Measurements from ENCODE around the gene MSMB.
A peak's percentile ranks its signal among the peaks of the same experiment; 100 is the strongest.
"Not testable (repeated sequence)": the region's sequence is repeated elsewhere in the genome, so short reads cannot be mapped to it uniquely, and the experiment has no call there.

The MSMB gene

DNA sequence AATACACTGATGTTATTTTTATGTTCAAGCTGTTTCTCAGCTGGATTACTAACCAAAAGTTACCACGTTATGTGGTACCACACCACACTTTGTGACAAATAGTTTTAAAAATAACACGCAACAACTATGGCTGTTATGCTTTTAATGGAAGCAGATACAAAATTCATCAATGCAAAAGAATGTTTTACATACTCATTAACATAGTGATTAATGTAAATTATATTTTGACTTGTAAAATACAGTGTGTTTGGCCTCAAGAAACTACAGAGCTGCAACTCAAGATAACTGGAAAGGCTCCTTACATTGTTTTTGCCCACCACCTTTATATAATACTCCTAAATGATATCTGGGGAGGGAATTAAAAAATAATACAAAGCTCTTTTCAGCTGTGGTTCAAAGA lies 41.1 kb downstream of the MSMB start:
- DNase-seq: no peak

DNA sequence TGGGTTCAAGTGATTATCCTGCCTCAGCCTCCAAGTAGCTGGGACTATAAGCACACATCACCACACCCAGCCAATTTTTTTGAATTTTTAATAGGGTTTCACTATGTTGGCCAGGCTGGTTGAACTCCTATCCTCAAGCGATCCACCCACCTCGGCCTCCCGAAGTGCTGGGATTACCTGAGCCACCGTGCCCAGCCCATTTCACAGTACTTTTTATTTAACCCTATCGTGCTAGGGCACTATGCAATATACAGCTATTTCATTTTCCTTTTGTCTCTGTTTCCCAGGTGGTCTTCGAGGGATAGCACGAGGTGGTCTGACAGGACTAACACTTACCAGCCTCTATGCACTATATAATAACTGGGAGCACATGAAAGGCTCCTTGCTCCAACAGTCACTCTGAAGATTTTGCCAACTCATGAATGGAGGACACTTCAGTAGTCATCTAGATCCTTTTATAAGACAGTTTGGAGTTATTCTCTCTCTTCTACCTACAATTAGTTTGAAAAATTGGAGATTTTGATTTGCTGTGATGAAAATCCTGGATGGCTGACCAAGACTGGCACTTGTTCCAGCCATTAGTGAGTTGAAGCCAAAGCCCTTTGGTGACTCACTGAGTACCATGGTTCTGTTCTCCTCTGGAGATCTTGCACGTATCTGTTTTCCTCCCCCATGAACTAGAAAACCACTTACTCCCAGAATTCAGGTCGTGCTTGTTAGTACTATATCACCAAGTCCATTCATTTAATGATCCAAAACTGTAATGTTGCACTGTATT lies 43.0 kb downstream of the MSMB start:
- DNase-seq: no peak

DNA sequence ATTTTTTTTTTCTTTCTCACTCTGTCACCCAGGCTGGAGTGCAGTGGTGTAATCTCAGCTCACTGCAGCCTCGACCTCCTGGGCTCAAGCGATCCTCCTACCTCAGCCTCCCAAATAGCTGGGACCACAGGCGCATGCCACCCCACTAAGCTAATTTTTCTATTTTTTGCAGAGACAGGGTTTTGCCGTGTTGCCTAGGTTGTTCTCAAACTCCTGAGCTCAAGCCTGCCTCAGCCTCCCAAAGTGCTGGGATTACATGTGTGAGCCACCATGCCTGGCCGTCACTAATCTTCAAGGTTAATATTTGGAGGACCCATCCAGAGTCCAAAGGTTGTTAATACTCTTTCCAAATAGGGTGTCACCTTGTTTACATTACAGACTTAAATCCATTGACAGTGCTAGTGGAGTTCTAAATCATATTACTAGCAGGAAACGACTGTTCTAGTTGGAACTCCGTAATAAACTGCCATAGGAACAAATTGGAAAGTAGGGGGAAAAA lies 43.8 kb downstream of the MSMB start:
- not testable (repeated sequence) for DNase-seq

DNA sequence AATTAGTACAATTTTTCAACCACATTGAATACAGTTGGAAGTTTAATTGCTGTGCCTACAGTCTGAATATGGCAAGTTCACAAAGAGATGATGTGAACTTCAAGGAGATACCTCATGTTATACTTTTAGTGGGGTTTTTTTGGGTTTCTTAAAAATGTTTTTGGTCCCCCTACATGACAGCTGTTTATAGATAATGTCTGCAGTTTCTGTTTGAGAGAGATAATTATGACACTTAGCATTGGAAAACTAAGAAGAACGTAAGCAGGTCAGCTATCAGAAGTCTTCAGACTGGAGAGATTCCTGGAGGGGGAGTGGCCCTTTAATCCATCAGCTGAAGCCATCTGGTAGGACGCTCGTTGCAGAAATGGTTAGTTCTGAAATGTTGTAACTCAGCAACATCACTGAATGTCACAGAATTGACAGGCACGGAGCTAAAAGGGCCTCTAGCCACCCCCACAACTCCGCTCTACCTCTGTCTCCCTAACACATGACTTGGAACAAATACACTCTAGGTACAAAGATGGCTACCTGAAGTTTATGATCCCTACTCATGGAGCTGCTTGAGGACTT lies 44.8 kb downstream of the MSMB start:
- no peak for DNase-seq

DNA sequence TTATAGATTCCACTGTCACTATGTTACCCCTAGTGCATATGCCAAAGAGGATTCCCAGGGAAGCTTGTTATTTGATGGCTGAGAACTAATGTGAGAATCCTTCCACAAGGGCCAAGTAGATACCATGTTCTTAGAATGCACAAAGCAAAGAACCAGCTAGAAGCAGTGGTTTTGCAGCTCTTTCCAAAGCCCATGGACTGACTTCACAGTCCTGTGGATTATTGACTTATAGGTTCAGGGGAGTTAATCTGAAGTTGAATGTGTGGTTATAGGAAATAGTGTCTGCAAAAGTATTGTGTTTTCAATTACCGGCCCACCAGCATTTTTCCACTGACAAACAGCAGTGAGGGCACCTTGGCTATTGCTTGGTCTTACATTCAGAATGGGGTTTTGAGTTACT lies 45.5 kb downstream of the MSMB start:
- no peak for DNase-seq

DNA sequence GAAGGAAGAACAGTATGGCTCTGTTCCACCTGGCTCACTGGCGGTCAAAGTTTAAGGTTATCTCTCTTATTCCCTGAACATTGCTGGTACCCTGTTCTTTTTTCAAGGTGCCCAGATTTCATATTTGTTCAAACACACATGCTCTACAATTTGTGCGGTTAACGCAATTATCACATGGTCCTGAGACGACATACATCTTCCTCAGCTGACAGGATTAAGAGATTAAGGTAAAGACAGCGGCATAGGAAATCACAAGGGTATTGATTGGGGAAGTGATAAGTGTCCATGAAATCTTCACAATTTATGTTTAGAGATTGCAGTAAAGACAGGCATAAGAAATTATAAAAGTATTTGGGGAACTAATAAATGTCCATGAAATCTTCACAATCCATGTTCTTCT lies 46.1 kb downstream of the MSMB start:
- not testable (repeated sequence) for DNase-seq

DNA sequence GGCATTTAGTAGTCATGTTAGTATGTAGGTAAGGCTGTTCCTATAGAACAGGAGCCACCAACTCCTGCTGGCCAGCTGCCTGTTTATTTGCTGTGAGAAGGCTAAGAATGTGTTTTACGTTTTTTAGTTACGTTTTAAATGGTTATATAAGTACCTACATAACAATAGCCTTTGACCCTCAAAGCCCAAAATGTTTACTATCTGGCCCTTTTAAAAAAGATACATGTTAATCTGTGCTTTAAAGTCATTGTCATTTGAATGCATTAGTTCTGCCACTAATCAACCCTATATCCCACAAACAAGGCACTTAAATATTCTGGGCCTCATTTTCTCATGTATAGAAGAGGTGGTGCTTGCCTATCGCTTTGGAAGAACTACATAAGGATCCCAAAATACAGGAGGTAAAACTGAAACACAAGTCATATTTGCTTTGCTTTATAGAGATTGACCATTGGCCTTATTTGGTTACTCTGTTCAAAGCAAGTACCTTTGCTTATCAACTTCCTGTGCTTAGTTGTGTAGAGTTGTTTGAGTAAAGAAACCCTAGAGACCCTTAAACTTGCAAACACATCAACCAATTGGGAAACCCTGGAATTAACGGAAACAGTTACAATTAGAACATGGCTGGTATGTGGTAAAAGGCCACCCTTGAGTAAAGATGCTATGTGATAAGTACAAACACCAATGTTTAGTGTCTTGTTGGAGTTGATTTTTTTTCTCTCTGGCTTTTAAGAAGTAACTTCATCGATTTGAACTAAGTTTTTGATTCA lies 47.9 kb downstream of the MSMB start:
- no peak for DNase-seq

DNA sequence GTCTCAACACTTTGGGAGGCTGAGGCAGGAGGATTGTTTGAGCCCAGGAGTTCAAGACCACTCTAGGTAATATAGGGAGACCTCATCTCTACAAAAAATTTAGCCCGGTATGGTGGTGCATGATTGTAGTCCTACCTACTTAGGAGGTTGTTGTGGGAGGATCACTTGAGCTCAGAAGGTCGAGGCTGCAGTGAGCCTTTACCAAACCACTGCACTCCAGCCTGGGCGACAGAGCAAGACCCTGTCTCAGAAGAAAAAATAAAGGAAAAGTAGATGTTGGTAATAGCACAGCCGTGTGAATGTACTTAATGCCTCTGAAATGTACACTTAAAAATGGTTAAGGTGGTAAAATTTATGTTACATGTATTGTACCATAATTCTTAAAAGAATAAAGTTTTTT lies 48.5 kb downstream of the MSMB start:
- no peak for DNase-seq

DNA sequence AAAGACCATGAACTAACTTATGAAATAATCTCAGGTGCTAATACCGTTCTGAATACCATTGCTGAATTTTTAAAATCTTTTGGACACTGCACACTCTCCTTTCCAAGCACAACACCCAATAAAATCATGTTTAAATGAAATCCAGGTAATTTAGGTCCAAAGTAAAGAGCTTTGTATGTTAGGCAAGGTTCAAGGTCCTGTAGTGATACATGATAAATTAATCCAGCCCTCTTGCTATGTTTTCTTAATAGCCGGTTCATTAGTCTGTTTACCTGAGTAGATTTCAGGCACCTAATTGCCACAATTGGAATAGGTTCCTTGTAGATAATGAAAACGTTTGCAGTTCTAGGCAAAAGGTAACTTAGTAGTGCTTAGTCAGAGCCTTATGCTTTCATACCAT lies 60.5 kb downstream of the MSMB start:
- DNase-seq: not testable (repeated sequence)

DNA sequence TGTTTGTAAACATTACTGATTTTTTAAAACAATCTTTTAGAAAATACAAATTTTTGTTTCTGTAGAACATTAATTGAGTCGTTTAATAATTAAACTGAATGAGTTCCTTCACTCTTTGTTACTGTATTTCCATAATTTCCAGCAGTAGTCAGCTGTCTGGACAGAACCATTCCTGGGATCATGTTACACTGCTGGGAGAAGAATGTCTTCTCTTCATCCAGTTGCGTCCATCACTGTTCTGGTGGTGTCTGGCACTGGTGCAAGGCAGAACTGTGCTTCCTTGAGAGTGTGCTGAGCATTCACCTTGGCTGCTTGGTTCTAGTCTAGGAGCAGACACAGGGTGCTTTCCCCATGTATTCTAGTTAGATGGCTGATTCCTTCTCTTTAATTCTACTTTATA lies 61.6 kb downstream of the MSMB start:
- not testable (repeated sequence) for DNase-seq

DNA sequence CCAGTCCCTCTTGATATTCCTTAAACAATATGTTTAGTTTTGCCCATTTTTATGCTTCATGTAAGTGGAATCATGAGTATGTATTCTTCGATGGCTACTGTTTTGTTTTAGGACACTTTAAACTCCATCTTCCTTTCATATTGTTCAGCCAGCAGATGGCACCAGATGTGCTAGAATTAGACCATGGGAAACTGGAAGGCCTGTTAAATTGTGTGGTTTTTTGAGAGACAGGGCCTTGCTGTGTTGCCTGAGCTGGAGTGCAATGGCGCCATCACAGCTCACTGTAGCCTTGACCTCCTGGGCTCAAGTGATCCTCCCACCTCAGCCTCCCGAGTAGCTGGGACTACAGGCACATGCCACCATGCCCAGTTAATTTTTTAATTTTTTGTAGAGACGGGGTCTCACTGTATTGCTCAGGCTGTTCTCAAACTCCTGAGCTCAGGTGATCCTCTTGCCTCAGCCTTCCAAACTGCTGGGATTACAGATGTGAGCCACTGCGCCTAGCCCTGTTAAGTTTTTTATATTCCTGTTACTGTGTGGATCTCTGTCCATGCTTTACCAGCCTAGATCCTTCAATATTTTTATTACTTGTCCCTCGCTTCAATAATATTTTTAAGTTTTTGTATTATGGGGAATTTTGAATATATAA lies 62.4 kb downstream of the MSMB start:
- peak; percentile 6 for DNase-seq
